Measurements from ENCODE around the gene OSBPL2. TPM values are rescaled to one million over a fixed set of nuclear protein-coding genes. Genes with fewer than 3 reads are reported as not detected.

Gene OSBPL2
- total RNA-seq, 1 experiment from 2014 or later = 40.2 TPM

- DNase-seq = no peak
- Histone ChIP-seq H3K27me3 (no peaks in the 10 kb centered on the region), H3K36me3 (peaks cover 53% of the 10 kb centered on the region)
Measured at GRCh38 chr20:62323146-62323979, 85.0 kb downstream of the OSBPL2 start.

GRCh38 chr20:62323980-62324906, 85.9 kb downstream of the OSBPL2 start:
- peaks cover 55% of the 10 kb centered on the region for H3K36me3 ChIP-seq
- no peak overlapping the region for H3K4me3 ChIP-seq
- no peaks in the 10 kb centered on the region for H3K27me3 ChIP-seq
- no peaks in the 10 kb centered on the region for H3K4me1 ChIP-seq
- DNase-seq = no peak
- H3K27ac ChIP-seq = no peak overlapping the region
- no peaks in the 10 kb centered on the region for H3K9me3 ChIP-seq (replicated peaks)

More at GRCh38 chr20:62323146-62323979, 85.0 kb downstream of the OSBPL2 start:
- Histone ChIP-seq H3K9me3 (replicated peaks) (no peaks in the 10 kb centered on the region), H3K4me3 (no peak overlapping the region), H3K4me1 (no peaks in the 10 kb centered on the region), H3K27ac (no peak overlapping the region)

GRCh38 chr20:62325172-62325905, 87.0 kb downstream of the OSBPL2 start:
- Histone ChIP-seq H3K36me3 (peaks cover 64% of the 10 kb centered on the region), H3K27ac (no peak overlapping the region), H3K4me3 (no peak overlapping the region), H3K4me1 (no peaks in the 10 kb centered on the region), H3K9me3 (replicated peaks) (no peaks in the 10 kb centered on the region), H3K27me3 (no peaks in the 10 kb centered on the region)
- no peak for DNase-seq

- no peak overlapping the region for H3K27ac ChIP-seq
- DNase-seq = no peak
- peaks cover 71% of the 10 kb centered on the region for H3K36me3 ChIP-seq
- H3K4me3 ChIP-seq = no peak overlapping the region
- no peaks in the 10 kb centered on the region for H3K9me3 ChIP-seq (replicated peaks)
- H3K27me3 ChIP-seq = no peaks in the 10 kb centered on the region
- H3K4me1 ChIP-seq = no peaks in the 10 kb centered on the region
Measured at GRCh38 chr20:62326559-62326958, 88.2 kb downstream of the OSBPL2 start.

- Histone ChIP-seq H3K36me3 (peaks cover 70% of the 10 kb centered on the region), H3K27ac (no peak overlapping the region), H3K9me3 (replicated peaks) (no peaks in the 10 kb centered on the region), H3K27me3 (no peaks in the 10 kb centered on the region), H3K4me3 (no peak overlapping the region), H3K4me1 (no peaks in the 10 kb centered on the region)
- DNase-seq = no peak
Measured at GRCh38 chr20:62326959-62327725, 88.8 kb downstream of the OSBPL2 start.

GRCh38 chr20:62327726-62328495, 89.6 kb downstream of the OSBPL2 start:
- no peak overlapping the region for H3K27ac ChIP-seq
- H3K4me3 ChIP-seq = no peak overlapping the region
- DNase-seq = no peak
- no peaks in the 10 kb centered on the region for H3K27me3 ChIP-seq
- H3K4me1 ChIP-seq = no peaks in the 10 kb centered on the region
- no peaks in the 10 kb centered on the region for H3K9me3 ChIP-seq (replicated peaks)
- peaks cover 70% of the 10 kb centered on the region for H3K36me3 ChIP-seq

- no peak for DNase-seq
- Histone ChIP-seq H3K27ac (no peak overlapping the region), H3K4me3 (no peak overlapping the region), H3K36me3 (peaks cover 66% of the 10 kb centered on the region), H3K27me3 (no peaks in the 10 kb centered on the region), H3K4me1 (no peaks in the 10 kb centered on the region), H3K9me3 (replicated peaks) (no peaks in the 10 kb centered on the region)
Measured at GRCh38 chr20:62328684-62329388, 90.5 kb downstream of the OSBPL2 start.

- H3K27ac ChIP-seq = no peak overlapping the region
- H3K27me3 ChIP-seq = no peaks in the 10 kb centered on the region
- no peak overlapping the region for H3K4me3 ChIP-seq
- DNase-seq = no peak
- no peaks in the 10 kb centered on the region for H3K4me1 ChIP-seq
- peaks cover 59% of the 10 kb centered on the region for H3K36me3 ChIP-seq
- no peaks in the 10 kb centered on the region for H3K9me3 ChIP-seq (replicated peaks)
Measured at GRCh38 chr20:62329389-62330377, 91.4 kb downstream of the OSBPL2 start.

GRCh38 chr20:62330576-62331317, 92.4 kb downstream of the OSBPL2 start:
- Histone ChIP-seq H3K36me3 (peaks cover 49% of the 10 kb centered on the region), H3K27me3 (no peaks in the 10 kb centered on the region), H3K4me1 (no peaks in the 10 kb centered on the region), H3K4me3 (no peak overlapping the region), H3K9me3 (replicated peaks) (no peaks in the 10 kb centered on the region), H3K27ac (no peak overlapping the region)
- DNase-seq = no peak

- no peak overlapping the region for H3K4me3 ChIP-seq
- no peaks in the 10 kb centered on the region for H3K9me3 ChIP-seq (replicated peaks)
- DNase-seq = no peak
- no peaks in the 10 kb centered on the region for H3K4me1 ChIP-seq
- peaks cover 46% of the 10 kb centered on the region for H3K36me3 ChIP-seq
- no peak overlapping the region for H3K27ac ChIP-seq
- no peaks in the 10 kb centered on the region for H3K27me3 ChIP-seq
Measured at GRCh38 chr20:62331347-62331746, 93.0 kb downstream of the OSBPL2 start.

- DNase-seq = no peak
- peaks cover 41% of the 10 kb centered on the region for H3K36me3 ChIP-seq
Measured at GRCh38 chr20:62332421-62332820, 94.1 kb downstream of the OSBPL2 start.

More at GRCh38 chr20:62332421-62332820, 94.1 kb downstream of the OSBPL2 start:
- no peaks in the 10 kb centered on the region for H3K9me3 ChIP-seq (replicated peaks)
- no peak overlapping the region for H3K4me3 ChIP-seq
- no peak overlapping the region for H3K27ac ChIP-seq
- H3K4me1 ChIP-seq = no peaks in the 10 kb centered on the region
- H3K27me3 ChIP-seq = no peaks in the 10 kb centered on the region
